Adrenal gland (tissue), 5 donors: ENCODE data around the gene ZNF467.

Source experiments
- POLR2A ChIP-seq, 2 donors: fragments of 450-650 bp; IDR thresholded peaks; one replicate each; pipeline ENCODE4 v1.6.1; 2017; ENCODE audit warnings: antibody characterized with exemption in 2 of 2, mild to moderate bottlenecking in 2 of 2, moderate library complexity in 1 of 2
- TF ChIP-seq, protein P1 (sequence below), 6 experiments: fragments of 450-650 bp in 4 of 6; fragments of 200-600 bp in 2 of 6; sonication (generic) in 1 of 6; IDR thresholded peaks; 1 replicate in 5 of 6; 2 replicates in 1 of 6; pipeline versions ENCODE4 v1.5.1 to v1.8.0; 2016 to 2021; ENCODE audit warnings: antibody characterized with exemption in 6 of 6, mild to moderate bottlenecking in 2 of 6, moderate library complexity in 1 of 6
- donor health status: DM: no; HTN: no; CAD: no.

- TF ChIP-seq, protein P1, sequence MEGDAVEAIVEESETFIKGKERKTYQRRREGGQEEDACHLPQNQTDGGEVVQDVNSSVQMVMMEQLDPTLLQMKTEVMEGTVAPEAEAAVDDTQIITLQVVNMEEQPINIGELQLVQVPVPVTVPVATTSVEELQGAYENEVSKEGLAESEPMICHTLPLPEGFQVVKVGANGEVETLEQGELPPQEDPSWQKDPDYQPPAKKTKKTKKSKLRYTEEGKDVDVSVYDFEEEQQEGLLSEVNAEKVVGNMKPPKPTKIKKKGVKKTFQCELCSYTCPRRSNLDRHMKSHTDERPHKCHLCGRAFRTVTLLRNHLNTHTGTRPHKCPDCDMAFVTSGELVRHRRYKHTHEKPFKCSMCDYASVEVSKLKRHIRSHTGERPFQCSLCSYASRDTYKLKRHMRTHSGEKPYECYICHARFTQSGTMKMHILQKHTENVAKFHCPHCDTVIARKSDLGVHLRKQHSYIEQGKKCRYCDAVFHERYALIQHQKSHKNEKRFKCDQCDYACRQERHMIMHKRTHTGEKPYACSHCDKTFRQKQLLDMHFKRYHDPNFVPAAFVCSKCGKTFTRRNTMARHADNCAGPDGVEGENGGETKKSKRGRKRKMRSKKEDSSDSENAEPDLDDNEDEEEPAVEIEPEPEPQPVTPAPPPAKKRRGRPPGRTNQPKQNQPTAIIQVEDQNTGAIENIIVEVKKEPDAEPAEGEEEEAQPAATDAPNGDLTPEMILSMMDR (IDR thresholded peaks at IDR 0.05) = no peak
- no peak for TF ChIP-seq POLR2A (IDR thresholded peaks at IDR 0.05)
These were observed 37.8 kb upstream of the ZNF467 start for GRCh38 chr7:149811221-149811620.
